Activated CD8-positive, alpha-beta memory T cell treated with anti-CD3 and anti-CD28 coated beads for 36 hours (primary cell): Measurements from ENCODE around the gene VIPR2. TPM values are rescaled to one million over a fixed set of nuclear protein-coding genes. Genes with fewer than 3 reads are reported as not detected.

Source experiments
- CTCF ChIA-PET: fragments of 350-600 bp; sonication (Branson Sonifier 250); formaldehyde crosslinking; loops from one replicate; lab custom pipeline; 2021; ENCODE audit warnings: antibody characterized with exemption; lab: Charles Lee
- POLR2A ChIA-PET: fragments of 350-600 bp; sonication (Branson Sonifier 250); formaldehyde crosslinking; loops from one replicate; lab custom pipeline; 2021; ENCODE audit warnings: antibody characterized with exemption; lab: Charles Lee
- total RNA-seq, 2 experiments: library from RNA; stranded (reverse); gene quantifications; one replicate each; pipeline ENCODE4 v1.2.3, GENCODE V29; 2021

Gene VIPR2
- total RNA-seq, 2 experiments from 2014 or later, result 0.08 to 0.19 TPM

DNA sequence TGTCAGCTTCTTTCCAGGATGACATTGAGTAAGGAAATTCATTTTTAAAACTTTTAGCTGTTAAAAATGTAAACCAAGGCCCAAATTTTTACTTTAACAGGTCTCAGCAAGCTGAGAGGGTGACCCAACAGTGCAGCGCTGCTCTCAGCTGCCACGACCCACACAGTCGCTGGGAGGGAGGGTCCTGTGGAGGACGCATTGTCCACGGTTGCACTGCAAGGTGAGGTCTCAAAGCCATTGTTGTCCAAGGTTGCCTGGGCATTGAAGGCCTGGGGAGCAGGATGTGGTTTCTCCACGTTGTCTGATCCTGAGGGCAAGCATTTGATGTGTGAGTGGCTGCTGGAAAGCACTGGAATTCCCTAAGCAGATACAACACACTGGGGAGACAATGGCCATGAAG, 15.1 kb upstream of the VIPR2 start:
- CTCF ChIA-PET, result no interaction called here

GRCh38 chr7:159158888-159159405, 14.3 kb upstream of the VIPR2 start:
- ChIA-PET POLR2A (no interaction called here), CTCF (no interaction called here)

More for the DNA sequence above, 15.1 kb upstream of the VIPR2 start:
- POLR2A ChIA-PET, result no interaction called here

DNA sequence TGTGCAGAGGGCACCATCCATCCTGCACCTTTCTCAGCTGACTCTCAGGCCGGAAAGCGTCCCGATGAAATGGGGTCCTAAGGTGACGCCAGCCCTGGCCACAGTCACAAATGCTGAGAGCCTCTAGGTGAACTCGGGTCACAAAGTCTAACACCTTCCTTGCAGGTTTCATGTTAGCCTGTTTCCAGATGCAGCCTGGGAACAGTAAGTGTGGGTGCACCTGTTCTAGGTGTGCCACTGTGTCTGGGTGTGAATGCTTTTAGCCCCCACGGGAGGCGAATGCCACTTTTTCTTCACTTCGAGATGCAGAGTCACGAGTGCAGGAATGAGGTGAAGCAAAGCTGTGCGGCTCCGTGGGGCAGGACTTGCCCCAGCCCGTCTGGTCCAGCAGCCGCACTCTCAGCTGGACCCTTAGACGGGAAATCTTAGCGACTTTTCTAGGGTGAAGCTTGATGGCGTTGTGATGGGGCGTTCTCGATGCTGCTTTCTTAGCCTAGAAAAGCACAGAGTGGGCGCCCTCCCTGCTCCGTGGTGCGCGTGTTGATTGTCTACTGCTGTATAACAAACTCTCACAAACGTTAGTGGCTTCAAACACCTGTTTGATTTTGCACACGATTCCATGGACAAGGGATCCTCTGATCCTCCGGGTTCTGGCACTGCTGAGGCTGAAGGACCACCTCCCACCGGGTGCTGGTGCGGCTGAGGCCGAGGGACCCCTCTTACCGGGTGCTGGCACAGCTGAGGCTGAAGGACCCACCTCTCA, 13.6 kb upstream of the VIPR2 start:
- ChIA-PET POLR2A (no interaction called here), CTCF (no interaction called here)

GRCh38 chr7:159157714-159158113, 13.0 kb upstream of the VIPR2 start:
- ChIA-PET CTCF (no interaction called here), POLR2A (no interaction called here)

GRCh38 chr7:159156436-159157245, 12.0 kb upstream of the VIPR2 start:
- ChIA-PET CTCF (no interaction called here), POLR2A (no interaction called here)

GRCh38 chr7:159155410-159155809, 10.7 kb upstream of the VIPR2 start:
- CTCF ChIA-PET, result no interaction called here
- POLR2A ChIA-PET, result no interaction called here

GRCh38 chr7:159154243-159154642, 9.6 kb upstream of the VIPR2 start:
- CTCF ChIA-PET, result no interaction called here
- POLR2A ChIA-PET, result no interaction called here

GRCh38 chr7:159153511-159153910, 8.8 kb upstream of the VIPR2 start:
- CTCF ChIA-PET, result no interaction called here
- POLR2A ChIA-PET, result no interaction called here

DNA sequence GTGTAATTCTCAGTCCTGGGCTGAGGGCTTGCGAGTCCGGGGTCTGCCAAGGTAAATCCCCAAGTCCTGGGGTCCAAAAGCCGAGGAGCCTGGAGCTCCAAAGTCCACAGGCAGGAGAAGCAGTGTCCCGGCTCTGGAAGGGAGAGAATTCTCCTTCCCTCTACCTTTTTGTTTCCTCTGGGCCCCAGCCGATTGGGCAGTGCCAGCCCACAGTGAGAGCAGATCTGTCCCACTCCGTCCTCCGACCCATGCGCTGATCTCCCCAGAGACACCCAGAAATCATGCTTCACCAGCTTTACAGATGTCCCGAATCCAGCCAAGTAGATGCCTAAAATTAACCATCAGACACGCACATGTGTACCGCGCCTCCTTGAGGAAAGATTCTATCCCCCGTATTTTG, 8.1 kb upstream of the VIPR2 start:
- POLR2A ChIA-PET, result no interaction called here
- CTCF ChIA-PET, result no interaction called here

DNA sequence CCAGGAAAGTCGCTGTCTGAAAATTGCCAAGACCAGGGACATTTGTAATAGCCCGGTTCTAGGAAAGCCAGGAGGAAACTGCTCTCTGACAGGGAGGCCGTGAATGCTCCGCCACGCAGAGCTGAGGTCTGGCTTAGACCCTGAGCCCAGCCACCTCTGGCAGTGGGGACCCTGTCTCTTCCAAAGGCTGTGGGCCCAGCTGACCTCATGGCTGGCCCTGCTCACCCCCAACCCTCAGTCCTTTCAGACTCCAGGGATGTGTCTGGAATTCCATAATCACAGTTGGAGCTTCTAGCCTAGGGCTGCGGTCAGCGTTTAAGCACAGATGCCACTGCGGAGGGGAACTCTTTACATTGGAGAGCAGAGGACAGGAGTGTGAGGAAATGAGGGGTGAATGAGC, 6.6 kb upstream of the VIPR2 start:
- CTCF ChIA-PET, result no interaction called here

GRCh38 chr7:159149488-159149887, 4.8 kb upstream of the VIPR2 start:
- POLR2A ChIA-PET, result no interaction called here

More for the DNA sequence above, 6.6 kb upstream of the VIPR2 start:
- POLR2A ChIA-PET, result no interaction called here

DNA sequence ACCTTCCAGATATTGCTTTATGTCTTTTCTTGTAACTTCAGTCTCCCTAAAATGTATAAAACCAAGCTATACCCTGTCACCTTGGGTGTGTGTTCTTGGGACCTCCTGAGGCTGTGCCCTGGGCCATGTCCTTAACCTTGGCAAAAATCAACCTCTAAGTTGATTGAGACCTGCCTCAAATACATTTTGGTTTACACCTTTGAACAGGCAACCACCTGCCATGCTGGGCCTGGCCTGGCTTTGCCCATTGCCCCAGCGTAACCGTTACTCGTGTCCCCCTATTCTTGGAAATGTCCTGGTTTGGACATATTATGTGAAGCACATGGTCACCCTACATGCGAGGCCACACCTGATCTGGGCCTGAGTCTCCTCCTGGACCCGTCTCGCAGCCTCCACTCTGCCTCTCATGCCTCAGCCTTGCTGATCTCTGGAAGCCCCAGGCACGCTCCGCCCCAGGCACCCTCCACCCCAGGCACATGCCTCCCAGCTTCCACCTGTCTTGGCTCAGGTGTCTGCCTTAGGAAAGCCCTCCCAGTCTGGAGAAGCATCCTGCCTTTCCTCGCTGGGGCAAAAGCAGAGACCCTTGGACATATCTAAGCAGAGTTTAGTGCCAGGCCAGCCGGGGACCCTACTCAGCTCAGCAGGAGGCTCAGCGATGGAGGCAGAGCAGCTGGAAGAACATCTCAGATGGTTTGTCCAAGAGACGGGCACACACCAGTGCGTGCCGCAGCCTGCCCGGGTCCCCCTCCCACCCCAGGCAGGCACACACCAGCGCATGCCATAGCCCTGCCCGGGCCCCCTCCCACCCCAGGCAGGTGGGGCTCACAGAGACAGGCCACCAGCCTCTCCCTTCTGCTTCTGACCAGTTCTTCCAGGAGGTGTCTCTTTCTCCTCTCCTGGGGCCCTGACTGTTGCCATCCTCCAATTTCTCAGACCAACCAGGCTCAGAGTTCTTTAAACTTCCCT, 4.0 kb upstream of the VIPR2 start:
- CTCF ChIA-PET, result no interaction called here

More at GRCh38 chr7:159149488-159149887, 4.8 kb upstream of the VIPR2 start:
- CTCF ChIA-PET, result no interaction called here

DNA sequence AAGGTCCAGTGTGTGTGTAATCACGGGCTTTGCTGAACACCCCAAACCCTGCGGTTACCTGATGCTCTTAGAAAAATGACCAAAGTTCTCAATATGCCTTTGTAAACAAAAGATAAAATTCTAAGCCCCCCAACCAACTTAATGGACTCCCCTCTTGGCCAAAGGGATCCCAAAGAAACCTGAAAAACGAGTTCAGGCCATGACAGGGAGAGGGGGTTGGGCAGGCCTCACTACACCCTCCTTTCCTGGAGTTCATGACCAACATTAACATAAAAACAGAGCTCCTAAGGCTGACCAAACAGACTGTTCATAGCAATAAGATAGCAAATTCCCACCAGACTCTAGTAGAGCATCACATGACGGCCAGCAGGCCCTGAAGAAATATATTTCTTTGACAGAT, 3.0 kb upstream of the VIPR2 start:
- ChIA-PET POLR2A (no interaction called here), CTCF (no interaction called here)

More for the DNA sequence above, 4.0 kb upstream of the VIPR2 start:
- POLR2A ChIA-PET, result no interaction called here

DNA sequence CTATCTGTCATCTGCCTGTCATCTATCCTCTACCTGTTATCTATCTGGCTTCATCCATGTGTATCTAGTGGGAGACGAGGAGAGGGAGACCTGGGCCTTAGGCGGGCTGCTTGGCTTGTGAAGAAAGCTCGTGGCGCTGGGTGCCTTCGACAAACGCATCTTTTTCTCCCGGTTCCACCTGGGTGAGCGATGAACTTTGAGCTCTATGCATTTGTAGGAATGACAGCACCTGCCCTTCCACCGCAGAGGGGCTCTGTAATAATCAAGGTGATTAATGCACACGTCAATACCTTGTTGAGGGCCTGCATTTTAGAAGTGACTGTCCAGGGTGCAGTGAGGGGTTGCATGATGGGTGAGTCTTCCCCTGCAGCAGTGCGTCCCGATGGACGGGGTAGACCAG, 2.6 kb upstream of the VIPR2 start:
- ChIA-PET CTCF (no interaction called here), POLR2A (no interaction called here)

DNA sequence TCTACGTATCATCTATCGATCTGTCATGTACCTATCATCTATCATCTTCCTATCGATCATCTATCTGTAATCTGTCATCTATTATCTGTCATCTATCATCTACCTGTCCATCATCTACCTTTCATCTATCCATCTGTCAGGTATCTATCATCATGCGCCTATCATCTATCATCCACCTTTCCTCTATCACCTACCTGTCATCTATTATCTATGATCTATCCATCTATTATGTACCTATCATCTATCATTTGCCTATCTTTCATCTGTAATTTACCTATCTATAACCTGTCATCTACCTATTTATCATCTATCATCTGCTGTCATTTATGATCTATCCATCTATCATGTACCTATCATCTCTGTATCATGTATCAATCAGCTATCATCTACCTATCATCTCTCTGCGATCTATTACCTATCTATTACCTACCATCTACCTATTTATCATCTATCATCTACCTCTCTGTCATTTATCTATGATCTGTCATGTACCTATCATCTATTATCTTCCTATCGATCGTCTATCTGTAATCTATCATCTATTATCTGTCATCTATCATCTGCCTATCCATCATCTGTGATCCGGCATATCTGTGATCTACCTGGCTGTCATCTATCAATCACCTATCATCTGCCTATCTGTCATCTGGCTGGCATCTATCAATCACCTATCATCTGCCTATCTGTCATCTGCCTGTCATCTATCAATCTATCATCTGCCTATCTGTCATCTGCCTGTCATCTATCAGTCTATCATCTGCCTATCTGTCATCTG, 1.6 kb upstream of the VIPR2 start:
- CTCF ChIA-PET, result no interaction called here
- POLR2A ChIA-PET, result no interaction called here

DNA sequence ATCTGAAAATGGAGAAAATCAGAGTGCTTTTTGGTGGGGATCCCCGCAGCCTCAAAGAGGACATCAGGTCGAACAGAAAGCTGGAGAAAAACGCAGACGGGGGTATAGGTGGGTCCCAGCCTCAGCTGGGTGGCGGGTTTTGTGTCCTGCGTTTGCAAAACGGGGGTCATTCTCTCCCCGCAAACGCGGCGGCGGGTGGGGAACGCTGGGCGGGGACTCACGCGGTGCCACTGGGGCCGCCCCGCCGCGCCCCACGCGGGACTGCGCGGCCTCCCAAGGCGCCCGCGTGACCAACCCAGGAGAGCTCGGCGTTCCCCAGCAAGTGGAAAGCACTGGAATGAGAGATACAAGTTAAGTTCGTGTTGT, 806 bp upstream of the VIPR2 start:
- ChIA-PET POLR2A (no interaction called here), CTCF (no interaction called here)

GRCh38 chr7:159143780-159144757, 598 bp downstream of the VIPR2 start:
- ChIA-PET CTCF (interaction anchor here (0.6 to 1.0 kb wide), 2 partner anchors 46 to 54 kb away, joined by 3 read pairs; no protein-coding TSS in a partner anchor), POLR2A (no interaction called here)

- ChIA-PET CTCF (no interaction called here), POLR2A (no interaction called here)
These were observed 1.9 kb downstream of the VIPR2 start for GRCh38 chr7:159142730-159143129.
